Peyer's patch (tissue), 4 donors: ENCODE measurements around the gene CARMIL1.
"Not testable (repeated sequence)": the region's sequence is repeated elsewhere in the genome, so short reads cannot be mapped to it uniquely, and the experiment has no call there.

Experiments
- CTCF ChIP-seq, 6 experiments: fragments of 450-650 bp in 4 of 6; fragments of 200-600 bp in 2 of 6; sonication (generic) in 1 of 6; IDR thresholded peaks; one replicate each; pipeline ENCODE4 v1.5.1; 2017 to 2019; ENCODE audit warnings: antibody characterized with exemption in 6 of 6, mild to moderate bottlenecking in 3 of 6, moderate library complexity in 1 of 6
- POLR2A ChIP-seq, 2 donors: fragments of 450-650 bp; IDR thresholded peaks; one replicate each; pipeline ENCODE4 v1.5.1; 2017; ENCODE audit warnings: antibody characterized with exemption in 2 of 2, mild to moderate bottlenecking in 2 of 2, moderate library complexity in 2 of 2

- not testable (repeated sequence) for TF ChIP-seq CTCF, POLR2A (IDR thresholded peaks at IDR 0.05)
Measured at GRCh38 chr6:25298523-25298865, 19.3 kb downstream of the CARMIL1 start.
